ENCODE results near the gene CIB2. TPM values are rescaled to one million over a fixed set of nuclear protein-coding genes. Genes with fewer than 3 reads are reported as not detected.
A peak's percentile ranks its signal among the peaks of the same experiment; 100 is the strongest.

The CIB2 gene
- total and polyA plus RNA-seq, 11 donors, result 3.3 to 18.5 (median 9.1) TPM

DNA sequence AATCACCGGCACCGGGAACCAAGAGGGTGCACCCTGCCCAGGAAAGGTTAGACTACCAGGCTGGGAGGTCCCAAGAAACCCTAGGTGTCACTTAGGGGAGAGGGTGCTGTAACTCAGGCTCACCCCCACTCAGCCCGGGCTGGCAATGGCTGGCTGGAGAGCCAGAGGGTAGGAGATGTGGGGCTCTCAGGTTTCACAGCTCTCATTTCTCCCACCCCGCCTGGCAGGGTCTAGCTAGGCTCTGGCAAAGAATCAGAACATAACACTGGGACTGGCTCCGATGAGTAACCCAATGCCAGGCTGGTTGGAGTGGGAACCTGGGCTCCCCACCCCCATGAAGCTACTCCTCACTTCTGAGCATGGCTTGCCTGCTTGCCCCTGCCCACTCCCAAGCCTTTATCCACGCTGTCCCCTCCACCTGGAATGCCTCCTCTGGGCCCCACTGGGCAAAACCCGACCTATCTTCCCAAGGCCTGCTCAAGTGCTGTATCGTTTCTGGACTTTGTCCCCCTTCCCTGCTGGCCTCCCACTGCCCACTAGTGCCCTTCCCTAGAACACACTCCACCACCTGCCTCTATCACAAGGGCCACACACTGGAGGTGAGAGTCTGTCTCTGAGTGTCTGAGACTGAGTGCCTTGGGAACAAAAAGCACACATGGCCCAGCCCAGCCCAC lies 2.0 kb downstream of the CIB2 start:
- H3K4me3 ChIP-seq, result no peak overlapping the region
- intact Hi-C loops (cut with DNase I), result no loop called here
- no peaks in the 10 kb centered on the region for H3K9me3 ChIP-seq
- peak in 1 of 5 donors; percentile 30 for DNase-seq
- H3K36me3 ChIP-seq, result no peaks in the 10 kb centered on the region
- H3K27ac ChIP-seq, result no peak overlapping the region
- peaks cover 0 to 18% (median 7%) of the 10 kb centered on the region in 12 donors for H3K4me1 ChIP-seq
- ATAC-seq, result peak in 3 of 4 donors; percentile 1 to 27 (median 16)
- 62 to 70% (median 66%) methylated on average over 7 to 8 of the region's 8 CpGs for WGBS, 4 donors
- TF ChIP-seq, protein P1, sequence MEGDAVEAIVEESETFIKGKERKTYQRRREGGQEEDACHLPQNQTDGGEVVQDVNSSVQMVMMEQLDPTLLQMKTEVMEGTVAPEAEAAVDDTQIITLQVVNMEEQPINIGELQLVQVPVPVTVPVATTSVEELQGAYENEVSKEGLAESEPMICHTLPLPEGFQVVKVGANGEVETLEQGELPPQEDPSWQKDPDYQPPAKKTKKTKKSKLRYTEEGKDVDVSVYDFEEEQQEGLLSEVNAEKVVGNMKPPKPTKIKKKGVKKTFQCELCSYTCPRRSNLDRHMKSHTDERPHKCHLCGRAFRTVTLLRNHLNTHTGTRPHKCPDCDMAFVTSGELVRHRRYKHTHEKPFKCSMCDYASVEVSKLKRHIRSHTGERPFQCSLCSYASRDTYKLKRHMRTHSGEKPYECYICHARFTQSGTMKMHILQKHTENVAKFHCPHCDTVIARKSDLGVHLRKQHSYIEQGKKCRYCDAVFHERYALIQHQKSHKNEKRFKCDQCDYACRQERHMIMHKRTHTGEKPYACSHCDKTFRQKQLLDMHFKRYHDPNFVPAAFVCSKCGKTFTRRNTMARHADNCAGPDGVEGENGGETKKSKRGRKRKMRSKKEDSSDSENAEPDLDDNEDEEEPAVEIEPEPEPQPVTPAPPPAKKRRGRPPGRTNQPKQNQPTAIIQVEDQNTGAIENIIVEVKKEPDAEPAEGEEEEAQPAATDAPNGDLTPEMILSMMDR (IDR thresholded peaks at IDR 0.05), result no peak
- TF ChIP-seq POLR2A (IDR thresholded peaks at IDR 0.05), result no peak
- no peaks in the 10 kb centered on the region for H3K27me3 ChIP-seq

DNA sequence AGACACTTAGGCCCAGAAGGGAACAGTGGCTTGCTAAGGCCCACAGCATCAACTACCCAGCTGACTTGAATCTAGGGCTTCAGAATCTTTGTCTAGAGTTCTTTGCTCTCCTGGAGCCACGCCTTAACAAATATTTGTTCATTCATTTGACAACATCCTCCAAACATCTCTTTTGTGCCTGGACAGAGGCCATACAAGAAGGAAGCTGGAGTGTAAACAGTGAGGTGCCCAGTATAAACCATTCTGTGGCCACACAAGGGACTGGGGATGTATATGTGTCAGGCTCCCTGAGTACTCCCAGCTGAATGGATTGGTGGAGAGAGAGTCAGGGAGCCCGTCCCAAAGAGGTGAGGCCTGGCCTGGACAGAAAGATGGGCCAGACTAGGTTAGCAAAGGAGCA lies 3.4 kb downstream of the CIB2 start:
- no peak overlapping the region for H3K27ac ChIP-seq
- intact Hi-C loops (cut with DNase I), result no loop called here
- H3K36me3 ChIP-seq, result no peaks in the 10 kb centered on the region
- ATAC-seq (no peak), DNase-seq (no peak)
- no peak for TF ChIP-seq POLR2A (IDR thresholded peaks at IDR 0.05)
- TF ChIP-seq, protein P1 (IDR thresholded peaks at IDR 0.05), result no peak
- H3K4me3 ChIP-seq, result no peak overlapping the region
- no peaks in the 10 kb centered on the region for H3K9me3 ChIP-seq
- 87 to 93% (median 91%) methylated on average over 2 of the region's 2 CpGs for WGBS, 4 donors
- H3K27me3 ChIP-seq, result no peaks in the 10 kb centered on the region
- H3K4me1 ChIP-seq, result peaks cover 0 to 18% (median 7%) of the 10 kb centered on the region in 12 donors

DNA sequence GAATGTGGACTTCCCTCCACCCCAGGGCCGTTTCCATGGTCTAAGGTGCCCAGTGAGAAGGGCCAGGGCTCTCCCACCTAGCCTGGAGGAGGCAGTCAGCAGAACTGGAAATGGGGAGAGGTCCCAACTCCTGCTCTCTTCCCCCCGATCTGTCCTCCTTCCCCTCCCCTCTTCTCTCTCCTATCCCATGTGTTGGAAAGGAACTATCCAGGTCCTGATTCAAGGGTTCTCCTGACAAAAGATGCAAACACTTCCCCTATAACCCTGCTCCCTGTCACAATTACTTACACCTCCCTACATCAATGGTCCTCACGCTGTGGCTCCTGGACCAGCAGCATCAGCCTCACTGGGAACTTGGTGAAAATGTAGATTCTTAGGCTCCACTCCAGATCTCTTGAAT lies 6.0 kb downstream of the CIB2 start:
- 78 to 86% (median 80%) methylated on average over 3 of the region's 3 CpGs for WGBS, 4 donors
- H3K4me1 ChIP-seq, result peaks cover 0 to 2% (median 0%) of the 10 kb centered on the region in 12 donors
- H3K27ac ChIP-seq, result no peak overlapping the region
- intact Hi-C loops (cut with DNase I), result no loop called here
- no peaks in the 10 kb centered on the region for H3K9me3 ChIP-seq
- H3K36me3 ChIP-seq, result no peaks in the 10 kb centered on the region
- H3K27me3 ChIP-seq, result no peaks in the 10 kb centered on the region
- no peak overlapping the region for H3K4me3 ChIP-seq
- TF ChIP-seq, protein P1 (IDR thresholded peaks at IDR 0.05), result no peak
- TF ChIP-seq POLR2A (IDR thresholded peaks at IDR 0.05), result no peak
- ATAC-seq, result no peak
- DNase-seq, result no peak

DNA sequence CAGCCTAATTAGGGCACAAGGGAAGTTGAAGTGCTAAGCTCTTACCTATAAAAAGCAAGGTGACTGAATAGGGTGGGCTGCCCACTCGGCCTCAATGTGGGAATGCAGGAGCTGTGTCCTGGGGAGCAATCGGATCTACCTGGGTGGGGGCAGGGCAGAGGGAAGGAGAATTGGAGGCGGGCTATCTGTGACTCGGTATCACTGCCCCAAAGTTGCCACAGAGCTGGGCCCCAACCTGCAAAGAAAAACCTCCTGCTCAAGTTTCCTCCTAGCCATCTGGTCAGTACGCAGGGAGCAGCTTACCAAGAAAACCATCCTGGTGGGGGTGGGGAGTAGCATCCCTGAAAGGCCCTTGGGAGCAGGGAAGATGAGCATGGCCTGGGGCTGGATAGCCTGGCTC lies 10.7 kb downstream of the CIB2 start:
- TF ChIP-seq POLR2A (IDR thresholded peaks at IDR 0.05), result no peak
- TF ChIP-seq, protein P1 (IDR thresholded peaks at IDR 0.05), result no peak
- DNase-seq (no peak), ATAC-seq (no peak)
- no peak overlapping the region for H3K27ac ChIP-seq
- no peaks in the 10 kb centered on the region for H3K36me3 ChIP-seq
- 81 to 83% (median 82%) methylated on average over 5 of the region's 5 CpGs for WGBS, 4 donors
- no peaks in the 10 kb centered on the region for H3K4me1 ChIP-seq
- intact Hi-C loops (cut with DNase I), result no loop called here
- H3K9me3 ChIP-seq, result no peaks in the 10 kb centered on the region
- no peak overlapping the region for H3K4me3 ChIP-seq
- H3K27me3 ChIP-seq, result no peaks in the 10 kb centered on the region

All from heart left ventricle (tissue), 16 donors.